Fibroblast of upper back skin (primary cell): ENCODE measurements around the gene CRYM.
"Not testable (repeated sequence)": the region's sequence is repeated elsewhere in the genome, so short reads cannot be mapped to it uniquely, and the experiment has no call there.

ENCODE experiments used
- DNase-seq: peaks from one replicate; pipeline ENCODE4 v3.0.0-alpha.2; 2013

The CRYM gene

GRCh38 chr16:21277927-21278706 is at the start of gene CRYM:
TSS of gene CRYM (minus strand) at chr16:21278290. CDS start at chr16:21278251, 39 bp downstream.
- peak; percentile 19 for DNase-seq

GRCh38 chr16:21327046-21327445 is 49.0 kb upstream of the CRYM start:
- DNase-seq = no peak

GRCh38 chr16:21326459-21326858 is 48.4 kb upstream of the CRYM start:
- DNase-seq = no peak

GRCh38 chr16:21324267-21324666 is 46.2 kb upstream of the CRYM start:
- no peak for DNase-seq

- DNase-seq = not testable (repeated sequence)
These were observed 44.2 kb upstream of the CRYM start for GRCh38 chr16:21322251-21322650.

- DNase-seq = no peak
These were observed 43.6 kb upstream of the CRYM start for GRCh38 chr16:21321736-21322135.

- no peak for DNase-seq
These were observed 36.2 kb upstream of the CRYM start for GRCh38 chr16:21314339-21314738.

- not testable (repeated sequence) for DNase-seq
These were observed 34.8 kb upstream of the CRYM start for GRCh38 chr16:21312863-21313372.

GRCh38 chr16:21312046-21312445 is 34.0 kb upstream of the CRYM start:
- not testable (repeated sequence) for DNase-seq

GRCh38 chr16:21306712-21307111 is 28.6 kb upstream of the CRYM start:
- DNase-seq = not testable (repeated sequence)

- DNase-seq = peak; percentile 63
These were observed 24.9 kb upstream of the CRYM start for GRCh38 chr16:21302898-21303528.

GRCh38 chr16:21302454-21302853 is 24.4 kb upstream of the CRYM start:
- no peak for DNase-seq

GRCh38 chr16:21301895-21302291 is 23.8 kb upstream of the CRYM start:
- no peak for DNase-seq

- DNase-seq = peak; percentile 59
These were observed 23.2 kb upstream of the CRYM start for GRCh38 chr16:21301168-21301894.

- DNase-seq = peak; percentile 100
These were observed 22.4 kb upstream of the CRYM start for GRCh38 chr16:21300309-21301167.

- DNase-seq = not testable (repeated sequence)
These were observed 11.7 kb upstream of the CRYM start for GRCh38 chr16:21289789-21290188.

GRCh38 chr16:21285314-21285713 is 7.2 kb upstream of the CRYM start:
- DNase-seq = no peak

- DNase-seq = no peak
These were observed 6.3 kb upstream of the CRYM start for GRCh38 chr16:21284414-21284813.

- DNase-seq = peak; percentile 39
These were observed 5.6 kb upstream of the CRYM start for GRCh38 chr16:21283521-21284289.

- DNase-seq = no peak
These were observed 3.8 kb upstream of the CRYM start for GRCh38 chr16:21281698-21282389.

GRCh38 chr16:21279501-21279900 is 1.4 kb upstream of the CRYM start:
- no peak for DNase-seq
